SIG-M5 treated with dmso at 0.1 percent for 504 hours (cell line): ENCODE data around the gene GAMT.
"Not testable (repeated sequence)": the region's sequence is repeated elsewhere in the genome, so short reads cannot be mapped to it uniquely, and the experiment has no call there.

Experiments used
- DNase-seq: peaks from one replicate; lab custom pipeline; 2025; ENCODE audit not compliant: unreplicated experiment; lab: John Stamatoyannopoulos, UW

GAMT gene

GRCh38 chr19:1434040-1434366, 32.7 kb upstream of the GAMT start:
- DNase-seq: no peak

DNA sequence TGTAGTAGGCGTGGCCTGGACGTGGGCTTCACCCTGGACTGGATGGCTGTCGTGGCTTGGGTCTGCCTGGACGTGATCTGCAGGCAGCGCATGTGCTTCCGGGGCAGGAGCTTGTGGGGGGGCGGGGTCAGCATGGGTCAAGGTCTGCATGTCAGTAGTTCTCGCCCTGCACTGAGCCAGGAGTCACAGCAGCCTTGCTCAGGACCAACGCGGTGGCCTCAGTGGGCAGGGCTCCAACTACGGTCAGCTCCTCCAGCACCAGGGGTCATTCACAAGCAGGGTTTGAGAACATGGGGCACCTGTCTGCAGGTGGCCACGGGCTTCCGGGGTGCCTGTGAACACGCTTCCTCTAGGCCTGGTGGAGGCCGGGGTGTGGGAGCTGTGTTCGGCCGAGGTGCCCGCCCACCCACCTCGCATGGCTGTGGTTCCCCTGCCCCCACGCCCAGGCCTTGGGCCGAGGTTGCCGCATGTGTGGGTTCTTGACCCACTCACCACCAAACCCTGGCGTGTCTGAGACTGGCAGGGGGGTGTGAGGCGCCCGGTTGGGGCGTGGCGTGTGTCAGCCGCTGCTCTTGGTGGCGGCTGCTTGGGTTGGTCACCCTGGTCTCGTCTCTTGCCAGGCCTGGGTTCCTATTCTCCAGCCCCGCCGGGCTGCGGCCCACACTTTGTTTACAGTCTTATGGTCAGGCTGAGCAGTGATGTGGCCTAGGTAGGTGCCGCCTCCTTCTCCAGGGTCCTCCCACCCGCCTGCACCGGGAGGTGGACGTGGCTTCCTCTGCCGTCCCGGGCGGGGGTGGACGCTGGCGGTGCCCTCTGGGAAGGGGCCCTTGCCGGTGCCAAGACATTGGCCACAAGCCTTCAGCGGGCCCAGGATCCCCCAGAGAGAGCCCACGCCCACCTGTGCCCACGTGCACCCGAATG, 32.0 kb upstream of the GAMT start:
- no peak for DNase-seq

- no peak for DNase-seq
These were observed 31.2 kb upstream of the GAMT start for GRCh38 chr19:1432507-1432887.

DNA sequence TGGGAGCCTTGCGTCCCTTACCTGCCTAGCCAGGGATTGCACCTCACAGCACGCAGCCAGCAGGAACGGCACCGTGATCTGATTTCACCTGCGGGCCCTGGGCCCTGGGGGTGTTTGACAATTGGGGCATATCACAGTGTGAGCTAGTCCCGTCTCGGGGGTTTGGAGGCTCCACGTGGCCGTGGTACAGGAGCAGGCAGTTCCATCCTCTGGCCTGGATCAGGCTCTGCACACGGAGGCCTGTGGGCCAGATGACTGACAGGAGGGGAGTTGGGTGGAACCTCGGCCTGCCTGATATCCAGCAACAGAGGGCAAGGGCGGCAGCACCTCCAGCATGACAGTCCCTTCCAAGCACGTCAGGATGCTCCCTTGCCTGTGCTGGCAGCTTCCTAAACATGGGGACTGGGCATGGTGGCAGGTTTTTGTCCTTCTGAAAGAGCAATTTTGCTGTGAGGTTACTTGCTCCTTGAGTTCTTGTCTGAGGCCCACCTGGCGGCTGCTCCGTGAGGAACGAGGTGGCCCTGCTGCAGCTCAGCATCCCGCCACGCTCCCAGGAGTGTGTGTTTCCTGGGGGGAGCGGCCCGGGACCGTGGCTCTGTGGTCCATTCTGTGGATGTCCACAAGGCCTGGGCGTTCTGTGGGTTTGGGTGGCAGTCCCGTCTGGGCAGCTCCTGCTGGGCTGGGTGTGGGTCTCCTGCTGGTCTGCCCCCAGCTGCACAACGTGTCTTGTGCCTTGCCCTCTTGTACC, 30.6 kb upstream of the GAMT start:
- DNase-seq: no peak

DNA sequence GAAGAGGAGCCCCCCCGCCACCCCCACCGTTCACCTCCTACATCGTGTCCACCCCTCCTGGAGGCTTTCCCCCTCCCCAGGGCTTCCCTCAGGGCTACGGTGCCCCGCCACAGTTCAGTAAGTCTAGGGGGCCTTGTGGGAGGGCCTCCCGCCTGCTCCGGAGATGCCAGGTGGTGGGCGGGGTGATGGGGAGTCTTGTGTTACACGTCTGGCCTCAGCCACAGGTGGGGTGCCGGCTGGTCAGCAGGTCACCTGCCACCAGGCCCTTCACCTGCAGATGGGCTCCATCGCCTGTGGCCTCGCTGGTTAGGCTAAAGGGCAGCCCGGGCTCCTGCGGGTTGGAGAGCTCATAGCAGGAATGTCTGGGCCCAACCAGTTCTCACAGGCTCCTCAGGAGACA, 28.9 kb upstream of the GAMT start:
- no peak for DNase-seq

DNA sequence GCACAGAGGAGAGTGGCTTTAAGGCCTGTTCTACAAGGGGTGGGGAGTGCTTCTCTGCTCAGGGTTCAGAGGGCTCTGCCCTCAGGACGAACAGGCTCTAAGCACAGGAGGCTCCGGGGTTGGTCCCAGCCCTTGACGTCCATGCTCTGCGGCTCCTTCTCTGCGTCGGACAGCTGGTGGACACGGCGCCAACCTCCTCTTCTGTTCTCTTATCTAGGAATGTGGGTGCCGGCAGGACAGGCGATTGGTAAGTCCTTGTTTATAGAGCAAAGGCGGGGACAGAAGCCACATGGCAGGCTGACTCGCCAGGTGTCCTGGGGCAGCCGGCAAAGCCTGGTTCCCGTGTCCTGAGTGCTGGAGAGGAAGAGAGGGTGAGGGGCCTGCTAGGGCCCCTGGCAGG, 28.4 kb upstream of the GAMT start:
- no peak for DNase-seq

DNA sequence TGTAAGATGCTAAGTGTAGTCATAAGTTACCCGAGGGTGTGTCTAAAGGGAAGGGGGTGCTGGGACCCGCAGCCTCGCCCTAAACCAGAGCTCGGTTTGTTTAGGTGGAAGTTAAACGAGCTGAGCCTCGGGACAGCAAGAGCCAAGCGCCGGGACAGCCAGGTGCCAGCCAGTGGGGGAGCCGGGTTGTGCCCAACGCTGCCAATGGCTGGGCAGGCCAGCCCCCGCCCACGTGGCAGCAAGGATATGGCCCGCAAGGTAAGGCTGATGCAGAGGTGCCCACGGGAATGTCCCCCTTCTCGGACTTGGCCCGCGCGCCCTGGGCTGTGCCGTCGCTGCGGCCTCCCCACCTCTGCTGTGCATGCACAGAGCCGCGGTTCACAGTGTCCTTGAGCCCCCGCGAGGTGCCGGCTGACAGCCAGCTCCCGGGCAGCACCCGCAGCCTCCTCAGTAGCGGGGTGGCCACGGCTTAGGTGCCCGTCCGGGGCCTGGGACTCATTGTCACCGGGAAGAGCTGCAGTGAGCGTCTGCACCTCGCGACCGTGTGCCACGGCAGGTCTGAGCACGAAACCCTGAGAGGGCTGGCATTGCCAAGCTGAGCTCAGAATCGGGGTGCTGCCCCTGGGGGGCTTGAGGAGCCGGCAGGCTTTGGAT, 27.5 kb upstream of the GAMT start:
- DNase-seq: no peak

DNA sequence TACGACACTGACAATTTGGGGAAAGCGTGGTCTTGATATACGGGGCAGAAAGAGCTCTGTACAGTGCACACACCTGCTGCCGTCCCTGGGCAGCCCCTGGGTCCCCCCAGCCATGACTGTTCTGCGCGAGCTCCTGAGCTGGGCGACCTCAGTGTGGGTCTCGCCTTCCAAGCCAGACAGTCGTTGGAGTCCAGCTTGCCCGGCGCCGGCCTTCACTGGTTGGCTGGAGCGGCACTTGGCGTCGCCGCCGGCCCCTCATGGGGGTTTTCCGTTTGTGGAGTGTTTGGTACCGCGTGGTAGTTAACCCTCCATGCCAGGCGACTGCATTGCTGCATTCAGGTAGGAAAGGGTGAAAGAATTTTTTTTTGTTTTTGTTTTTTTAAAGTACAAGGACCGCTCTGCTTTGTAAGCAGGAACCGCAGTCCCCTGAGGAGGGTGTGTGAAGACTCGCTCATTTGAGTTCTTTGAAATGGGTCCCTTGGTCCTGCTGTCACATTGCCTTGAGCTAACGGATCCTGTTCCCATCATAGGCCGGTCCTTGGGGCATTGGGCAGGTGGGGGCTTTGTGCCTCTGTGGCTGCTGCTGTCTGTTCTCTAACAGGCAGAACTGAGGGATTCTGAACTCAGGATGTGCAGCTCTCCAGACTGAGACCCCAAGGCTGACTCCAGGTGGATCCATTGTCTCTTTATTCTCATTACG, 26.0 kb upstream of the GAMT start:
- no peak for DNase-seq

GRCh38 chr19:1426736-1427135, 25.4 kb upstream of the GAMT start:
- no peak for DNase-seq

DNA sequence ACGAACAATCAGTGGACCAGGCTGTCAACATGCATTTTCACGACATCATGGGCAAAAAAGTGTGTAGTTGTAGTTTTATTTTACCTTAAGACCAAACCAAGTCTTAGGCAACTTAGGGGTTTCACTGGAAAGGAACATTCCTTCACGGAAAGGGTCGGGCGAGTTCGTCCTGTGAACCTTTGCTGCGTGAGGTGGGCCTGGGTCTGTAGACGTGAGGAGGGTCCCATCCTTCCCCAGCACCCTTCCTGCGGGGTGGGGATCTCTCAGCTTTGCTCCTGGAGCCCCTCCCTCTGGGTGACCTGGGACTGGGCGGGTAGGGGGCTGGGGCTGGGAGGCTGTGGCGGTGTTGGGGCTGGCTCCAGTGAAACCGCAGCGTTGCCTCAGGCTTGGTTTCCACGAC, 24.6 kb upstream of the GAMT start:
- no peak for DNase-seq

GRCh38 chr19:1425102-1425837, 23.9 kb upstream of the GAMT start:
- no peak for DNase-seq

- DNase-seq: no peak
These were observed 23.0 kb upstream of the GAMT start for GRCh38 chr19:1424192-1424955.

- no peak for DNase-seq
These were observed 22.3 kb upstream of the GAMT start for GRCh38 chr19:1423436-1424191.

DNA sequence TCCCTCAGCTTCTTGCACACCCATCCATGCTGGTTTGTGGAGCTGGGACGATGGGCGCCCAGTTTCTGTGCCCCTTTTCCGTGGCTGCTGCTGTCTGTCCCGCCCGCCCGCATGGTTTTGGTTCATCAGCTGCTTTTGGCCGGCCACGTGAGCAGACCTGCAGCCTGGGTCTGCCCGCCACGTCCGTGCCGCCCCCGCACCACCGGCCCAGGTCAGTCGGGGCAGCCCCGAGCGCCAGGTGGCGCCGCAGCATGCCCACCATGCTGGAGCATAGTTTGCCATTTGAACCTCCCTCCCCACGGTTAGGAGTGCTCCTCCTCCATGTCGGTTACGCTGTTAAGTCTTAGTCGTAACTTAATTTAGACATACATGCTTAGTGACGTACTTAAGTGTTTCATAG, 21.6 kb upstream of the GAMT start:
- DNase-seq: no peak

- no peak for DNase-seq
These were observed 21.0 kb upstream of the GAMT start for GRCh38 chr19:1422360-1422759.

DNA sequence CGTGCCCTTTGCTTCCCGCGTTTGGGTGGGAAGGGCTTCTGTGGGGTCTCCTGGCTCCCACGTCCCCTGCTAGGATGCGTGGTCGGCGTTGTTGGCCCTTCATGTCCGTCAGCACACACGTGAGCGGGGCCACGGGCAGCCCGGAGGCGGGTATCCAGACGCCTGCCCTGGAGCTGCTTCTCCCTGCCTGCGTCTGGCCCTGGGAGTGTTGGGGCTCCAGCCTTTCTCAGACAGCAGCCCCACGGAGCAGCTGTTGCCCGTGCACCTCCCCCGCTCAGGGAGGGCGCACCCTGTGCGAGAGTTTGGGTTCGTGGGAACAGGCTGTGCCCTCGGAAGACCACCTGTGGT, 20.6 kb upstream of the GAMT start:
- DNase-seq: no peak

GRCh38 chr19:1421218-1421957, 20.0 kb upstream of the GAMT start:
- DNase-seq: no peak

DNA sequence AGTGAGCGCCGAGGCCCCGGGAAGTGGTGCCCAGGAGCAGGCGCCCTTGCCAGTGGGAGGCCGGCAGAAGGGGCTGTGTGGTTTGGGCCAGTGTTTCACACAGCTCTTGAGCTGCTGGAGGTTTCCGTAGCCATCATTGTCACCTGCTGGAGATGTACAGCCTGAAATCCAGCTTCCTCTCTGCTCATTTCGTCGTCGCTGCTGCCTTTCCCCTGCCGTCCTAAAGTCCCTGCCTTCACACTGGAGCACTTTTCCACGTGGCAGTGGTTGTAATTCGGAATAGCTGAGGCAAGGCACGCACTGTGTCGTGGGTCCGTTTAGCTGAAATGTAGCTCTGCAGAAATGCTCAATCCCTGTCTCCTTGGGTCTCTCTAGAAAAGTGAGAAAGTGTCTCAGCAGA, 19.2 kb upstream of the GAMT start:
- DNase-seq: no peak

GRCh38 chr19:1420085-1420484, 18.7 kb upstream of the GAMT start:
- not testable (repeated sequence) for DNase-seq
